Activated CD4-positive, alpha-beta T cell treated with anti-CD3 and anti-CD28 coated beads, Interleukin-2, amount 10 ng/mL, durations not matched to agents 7 days and 5 days (primary cell): ENCODE results near the gene MYO18A. TPM values are rescaled to one million over a fixed set of nuclear protein-coding genes. Genes with fewer than 3 reads are reported as not detected.
"Not testable (repeated sequence)": the region's sequence is repeated elsewhere in the genome, so short reads cannot be mapped to it uniquely, and the experiment has no call there.

Source experiments
- CTCF ChIA-PET: fragments of 350-600 bp; sonication (Branson Sonifier 250); formaldehyde crosslinking; loops from one replicate; lab custom pipeline; 2021; ENCODE audit warnings: antibody characterized with exemption; lab: Charles Lee
- POLR2A ChIA-PET: fragments of 350-600 bp; sonication (Branson Sonifier 250); formaldehyde crosslinking; loops from one replicate; lab custom pipeline; 2021; ENCODE audit warnings: antibody characterized with exemption; lab: Charles Lee
- DNase-seq: peaks from one replicate; pipeline ENCODE4 v3.0.0-alpha.2; 2020
- H3K27ac Mint-ChIP-seq: one replicate; pipeline ENCODE4 v1.8.0; 2021; ENCODE audit warnings: mild to moderate bottlenecking, moderate library complexity, mixed read lengths
- H3K27me3 Mint-ChIP-seq: one replicate; pipeline ENCODE4 v1.8.0; 2021; ENCODE audit warnings: mixed read lengths
- H3K36me3 Mint-ChIP-seq: one replicate; pipeline ENCODE4 v1.8.0; 2021; ENCODE audit warnings: low read depth, mixed read lengths
- H3K4me1 Mint-ChIP-seq: one replicate; pipeline ENCODE4 v1.8.0; 2021; ENCODE audit warnings: mixed read lengths
- H3K4me3 Mint-ChIP-seq: one replicate; pipeline ENCODE4 v1.8.0; 2021; ENCODE audit warnings: mild to moderate bottlenecking, moderate library complexity, mixed read lengths
- H3K9me3 Mint-ChIP-seq: one replicate; pipeline ENCODE4 v1.8.0; 2021; ENCODE audit warnings: mixed read lengths
- total RNA-seq, 2 experiments: library from RNA; stranded (reverse); gene quantifications; one replicate each; pipeline ENCODE4 v1.2.3, GENCODE V29; 2021

The MYO18A gene
- total RNA-seq, 2 experiments from 2014 or later: 82.2 to 101 TPM

GRCh38 chr17:29088782-29089181 is 91.4 kb downstream of the MYO18A start:
- H3K27me3 Mint-ChIP-seq, POLR2A ChIA-PET, H3K9me3 Mint-ChIP-seq, DNase-seq, CTCF ChIA-PET, H3K4me1 Mint-ChIP-seq, H3K27ac Mint-ChIP-seq, H3K4me3 Mint-ChIP-seq: not testable (repeated sequence)
- H3K36me3 Mint-ChIP-seq: peaks cover 19% of the 10 kb centered on the region

- H3K4me1 Mint-ChIP-seq: no peaks in the 10 kb centered on the region
- DNase-seq: no peak
These were observed 93.4 kb downstream of the MYO18A start for GRCh38 chr17:29086628-29087332.

DNA sequence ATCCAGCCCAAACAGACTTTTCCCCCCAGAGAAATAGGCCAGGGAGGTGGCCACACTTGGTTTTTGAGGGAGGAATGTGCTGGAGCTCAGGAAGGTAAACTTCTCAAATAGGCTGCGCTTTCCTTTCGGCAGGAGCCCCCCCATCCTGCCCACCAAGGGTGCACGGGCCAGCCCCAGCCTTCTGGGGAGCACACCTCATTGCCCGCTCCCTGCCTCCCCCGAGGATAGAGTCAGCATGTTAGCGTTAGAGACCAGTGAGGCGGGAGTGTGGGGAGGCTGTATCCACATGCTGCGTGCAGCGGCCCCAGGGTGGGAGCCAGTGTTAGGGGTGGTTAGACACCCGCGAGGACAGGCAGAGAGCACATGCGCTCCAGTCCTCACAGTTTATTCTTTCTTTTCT is 95.0 kb downstream of the MYO18A start:
- CTCF ChIA-PET: interaction anchor here (1.3 kb wide), 1 partner anchor 31 kb away, joined by 3 read pairs; no protein-coding TSS in a partner anchor
- POLR2A ChIA-PET: no interaction called here
- no peaks in the 10 kb centered on the region for H3K4me1 Mint-ChIP-seq
- DNase-seq: no peak
- no peaks in the 10 kb centered on the region for H3K9me3 Mint-ChIP-seq
- no peak overlapping the region for H3K4me3 Mint-ChIP-seq
- H3K36me3 Mint-ChIP-seq: peaks cover 29% of the 10 kb centered on the region
- H3K27me3 Mint-ChIP-seq: no peaks in the 10 kb centered on the region
- H3K27ac Mint-ChIP-seq: no peak overlapping the region

More at GRCh38 chr17:29086628-29087332, 93.4 kb downstream of the MYO18A start:
- ChIA-PET CTCF (interaction anchor here (0.6 kb wide), 1 partner anchor 36 kb away, joined by 3 read pairs; no protein-coding TSS in a partner anchor), POLR2A (no interaction called here)
- Mint-ChIP-seq H3K4me3 (no peak overlapping the region), H3K27me3 (no peaks in the 10 kb centered on the region), H3K27ac (no peak overlapping the region), H3K9me3 (no peaks in the 10 kb centered on the region), H3K36me3 (peaks cover 22% of the 10 kb centered on the region)

DNA sequence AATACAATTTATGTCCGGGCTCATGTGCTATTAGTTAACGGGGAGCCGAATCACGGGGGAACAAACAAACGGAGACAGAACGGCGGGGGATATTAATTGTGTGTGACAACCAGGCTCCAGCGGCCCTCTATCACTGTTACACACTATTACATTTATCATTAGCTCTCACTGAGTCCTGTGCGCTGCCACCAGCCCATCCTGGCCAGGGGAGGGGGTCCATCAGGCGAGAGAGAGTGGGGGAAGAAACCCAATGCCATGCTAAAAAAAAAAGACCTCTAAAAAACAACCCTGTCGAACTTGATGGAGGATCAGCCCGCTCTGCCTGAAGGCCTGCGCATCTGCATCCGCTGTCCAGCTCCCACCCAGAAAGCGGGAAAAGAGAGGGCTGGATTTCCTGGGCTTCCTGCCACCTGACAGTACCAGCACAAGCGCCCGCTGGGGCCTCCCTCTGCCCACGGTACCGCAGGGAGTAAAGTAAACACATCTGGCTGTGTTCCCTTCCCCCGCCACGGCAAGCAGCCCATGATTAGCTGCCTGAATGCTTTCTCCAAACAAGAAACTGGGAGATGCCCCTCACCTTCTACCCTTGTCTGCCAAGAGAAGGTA is 95.6 kb downstream of the MYO18A start:
- Mint-ChIP-seq H3K27me3 (no peaks in the 10 kb centered on the region), H3K4me3 (no peak overlapping the region), H3K4me1 (no peaks in the 10 kb centered on the region), H3K36me3 (peaks cover 29% of the 10 kb centered on the region), H3K27ac (no peak overlapping the region), H3K9me3 (no peaks in the 10 kb centered on the region)
- DNase-seq: no peak
- ChIA-PET POLR2A (no interaction called here), CTCF (interaction anchor here (1.3 kb wide), 1 partner anchor 31 kb away, joined by 3 read pairs; no protein-coding TSS in a partner anchor)

DNA sequence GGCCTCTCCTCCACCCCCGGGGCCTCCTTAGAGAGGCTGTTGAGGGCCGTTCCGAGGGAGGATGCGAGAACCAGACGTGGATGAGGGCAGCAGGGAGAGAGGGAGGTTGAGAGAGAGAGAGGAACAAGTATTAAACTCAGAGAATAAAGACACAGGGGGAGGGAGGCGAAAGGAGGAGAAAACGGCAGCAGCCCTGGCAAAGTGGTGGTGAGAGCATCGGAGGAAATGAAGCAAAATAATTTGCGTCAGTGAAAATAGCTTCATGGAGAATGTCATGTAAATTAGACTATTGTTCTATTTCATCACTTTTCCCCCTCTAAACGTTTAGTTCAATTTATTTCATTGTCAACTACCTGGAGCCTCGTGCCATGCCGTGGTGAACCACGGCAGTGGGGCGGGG is 99.2 kb downstream of the MYO18A start:
- ChIA-PET CTCF (interaction anchor here (2.9 kb wide), 1 partner anchor 35 kb away, joined by 14 read pairs; no protein-coding TSS in a partner anchor), POLR2A (no interaction called here)
- H3K27ac Mint-ChIP-seq: no peak overlapping the region

GRCh38 chr17:29080323-29080722 is 99.9 kb downstream of the MYO18A start:
- H3K27me3 Mint-ChIP-seq: no peaks in the 10 kb centered on the region
- no peaks in the 10 kb centered on the region for H3K4me1 Mint-ChIP-seq
- H3K27ac Mint-ChIP-seq: no peak overlapping the region
- no peak for DNase-seq
- CTCF ChIA-PET: no interaction called here
- no peak overlapping the region for H3K4me3 Mint-ChIP-seq
- H3K9me3 Mint-ChIP-seq: no peaks in the 10 kb centered on the region
- POLR2A ChIA-PET: no interaction called here
- H3K36me3 Mint-ChIP-seq: peaks cover 15% of the 10 kb centered on the region

More for the DNA sequence above, 99.2 kb downstream of the MYO18A start:
- no peaks in the 10 kb centered on the region for H3K9me3 Mint-ChIP-seq
- no peak for DNase-seq
- peaks cover 17% of the 10 kb centered on the region for H3K36me3 Mint-ChIP-seq
- H3K4me1 Mint-ChIP-seq: no peaks in the 10 kb centered on the region
- H3K4me3 Mint-ChIP-seq: no peak overlapping the region
- H3K27me3 Mint-ChIP-seq: no peaks in the 10 kb centered on the region

GRCh38 chr17:29079887-29080286 is 100.3 kb downstream of the MYO18A start:
- no peak for DNase-seq
- Mint-ChIP-seq H3K27me3 (no peaks in the 10 kb centered on the region), H3K4me1 (no peaks in the 10 kb centered on the region), H3K9me3 (no peaks in the 10 kb centered on the region), H3K36me3 (peaks cover 15% of the 10 kb centered on the region), H3K4me3 (no peak overlapping the region), H3K27ac (no peak overlapping the region)
- POLR2A ChIA-PET: no interaction called here
- CTCF ChIA-PET: interaction anchor here (1.8 kb wide), 1 partner anchor 32 kb away, joined by 4 read pairs; no protein-coding TSS in a partner anchor

DNA sequence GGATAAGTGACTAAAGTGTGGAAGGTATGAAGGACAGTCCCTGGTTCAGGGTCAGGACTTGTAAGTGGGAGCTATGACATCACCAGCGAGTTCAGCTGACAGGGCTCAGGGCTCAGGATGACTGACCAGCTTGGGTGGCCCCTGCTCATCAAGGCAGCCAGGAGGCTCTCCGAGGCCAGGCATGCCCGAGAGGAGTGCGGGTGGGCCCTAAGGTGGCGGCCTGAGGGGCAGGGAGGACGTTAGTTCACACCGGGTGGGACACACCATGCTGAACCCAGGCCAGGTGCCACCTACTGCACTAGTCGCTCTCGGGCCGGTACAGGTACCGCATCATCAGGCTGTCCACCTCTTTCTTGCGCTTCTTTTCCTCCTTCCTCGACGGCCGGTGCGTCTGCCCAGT is 100.8 kb downstream of the MYO18A start:
- no peaks in the 10 kb centered on the region for H3K9me3 Mint-ChIP-seq
- H3K4me1 Mint-ChIP-seq: no peaks in the 10 kb centered on the region
- no peak overlapping the region for H3K4me3 Mint-ChIP-seq
- ChIA-PET CTCF (interaction anchor here (1.8 kb wide), 1 partner anchor 33 kb away, joined by 4 read pairs; no protein-coding TSS in a partner anchor), POLR2A (no interaction called here)
- no peak overlapping the region for H3K27ac Mint-ChIP-seq
- H3K27me3 Mint-ChIP-seq: no peaks in the 10 kb centered on the region
- H3K36me3 Mint-ChIP-seq: peaks cover 15% of the 10 kb centered on the region
- no peak for DNase-seq

GRCh38 chr17:29078183-29079045 is 101.8 kb downstream of the MYO18A start:
- DNase-seq: no peak
- H3K36me3 Mint-ChIP-seq: peaks cover 15% of the 10 kb centered on the region
- H3K27me3 Mint-ChIP-seq: no peaks in the 10 kb centered on the region
- ChIA-PET CTCF (interaction anchor here (1.0 to 1.8 kb wide), 4 partner anchors 9 to 161 kb away, joined by 3 to 4 read pairs (median 4); no protein-coding TSS in a partner anchor), POLR2A (no interaction called here)
- no peaks in the 10 kb centered on the region for H3K4me1 Mint-ChIP-seq
- no peaks in the 10 kb centered on the region for H3K9me3 Mint-ChIP-seq
- H3K27ac Mint-ChIP-seq: no peak overlapping the region
- no peak overlapping the region for H3K4me3 Mint-ChIP-seq

GRCh38 chr17:29077320-29077719 is 102.9 kb downstream of the MYO18A start:
- Mint-ChIP-seq H3K27me3 (no peaks in the 10 kb centered on the region), H3K36me3 (peaks cover 14% of the 10 kb centered on the region), H3K4me3 (no peak overlapping the region), H3K4me1 (no peaks in the 10 kb centered on the region), H3K9me3 (no peaks in the 10 kb centered on the region), H3K27ac (no peak overlapping the region)
- POLR2A ChIA-PET: no interaction called here
- CTCF ChIA-PET: interaction anchor here (1.0 to 1.4 kb wide), 2 partner anchors 15 to 163 kb away, joined by 3 read pairs; no protein-coding TSS in a partner anchor
- DNase-seq: no peak

GRCh38 chr17:29076722-29077121 is 103.5 kb downstream of the MYO18A start:
- no peaks in the 10 kb centered on the region for H3K4me1 Mint-ChIP-seq
- CTCF ChIA-PET: interaction anchor here (1.4 to 2.0 kb wide), 2 partner anchors 42 to 163 kb away, joined by 3 to 4 read pairs; no protein-coding TSS in a partner anchor

GRCh38 chr17:29076087-29076486 is 104.1 kb downstream of the MYO18A start:
- peaks cover 6% of the 10 kb centered on the region for H3K36me3 Mint-ChIP-seq
- no peaks in the 10 kb centered on the region for H3K9me3 Mint-ChIP-seq
- no peak overlapping the region for H3K4me3 Mint-ChIP-seq
- DNase-seq: no peak
- H3K27me3 Mint-ChIP-seq: no peaks in the 10 kb centered on the region
- no peak overlapping the region for H3K27ac Mint-ChIP-seq
- ChIA-PET CTCF (interaction anchor here (1.0 to 2.0 kb wide), 2 partner anchors 41 to 67 kb away, joined by 3 to 4 read pairs; no protein-coding TSS in a partner anchor), POLR2A (no interaction called here)
- no peaks in the 10 kb centered on the region for H3K4me1 Mint-ChIP-seq

More at GRCh38 chr17:29076722-29077121, 103.5 kb downstream of the MYO18A start:
- H3K36me3 Mint-ChIP-seq: peaks cover 12% of the 10 kb centered on the region
- no peak overlapping the region for H3K4me3 Mint-ChIP-seq
- H3K9me3 Mint-ChIP-seq: no peaks in the 10 kb centered on the region
- POLR2A ChIA-PET: no interaction called here
- H3K27me3 Mint-ChIP-seq: no peaks in the 10 kb centered on the region
- no peak overlapping the region for H3K27ac Mint-ChIP-seq
- no peak for DNase-seq
